Measurements from ENCODE around the gene B9D1. TPM values are rescaled to one million over a fixed set of nuclear protein-coding genes. Genes with fewer than 3 reads are reported as not detected.

The B9D1 gene
- total RNA-seq, 4 donors from 2014 or later: 3.8 to 105 (median 25.6) TPM

GRCh38 chr17:19333132-19333440 lies 29.4 kb downstream of the B9D1 start:
- TF ChIP-seq POLR2A (IDR thresholded peaks at IDR 0.05) (no peak), CTCF (IDR thresholded peaks at IDR 0.05) (no peak)
- no peaks in the 10 kb centered on the region for H3K36me3 ChIP-seq
- H3K27me3 ChIP-seq: no peaks in the 10 kb centered on the region
- H3K27ac ChIP-seq: no peak overlapping the region
- no peak for DNase-seq
- H3K9me3 ChIP-seq: no peaks in the 10 kb centered on the region
- intact Hi-C loops (cut with DNase I; ENCODE audit: low total_unique reads): no loop called here
- H3K4me1 ChIP-seq: no peaks in the 10 kb centered on the region
- no peak overlapping the region for H3K4me3 ChIP-seq

- no peaks in the 10 kb centered on the region for H3K36me3 ChIP-seq
- no peaks in the 10 kb centered on the region for H3K4me1 ChIP-seq
- no peak for DNase-seq
- no peaks in the 10 kb centered on the region for H3K27me3 ChIP-seq
- H3K4me3 ChIP-seq: no peak overlapping the region
- intact Hi-C loops (cut with DNase I; ENCODE audit: low total_unique reads): no loop called here
- TF ChIP-seq POLR2A (IDR thresholded peaks at IDR 0.05) (no peak), CTCF (IDR thresholded peaks at IDR 0.05) (no peak)
- H3K27ac ChIP-seq: peak overlapping the region in 1 of 2 donors; percentile 2
- no peaks in the 10 kb centered on the region for H3K9me3 ChIP-seq
These were observed 30.0 kb downstream of the B9D1 start for GRCh38 chr17:19332371-19333131.

GRCh38 chr17:19331543-19332245 lies 30.8 kb downstream of the B9D1 start:
- no peak for DNase-seq
- Histone ChIP-seq H3K27me3 (no peaks in the 10 kb centered on the region), H3K36me3 (no peaks in the 10 kb centered on the region), H3K27ac (peak overlapping the region; percentile 2 to 11), H3K9me3 (no peaks in the 10 kb centered on the region), H3K4me3 (no peak overlapping the region), H3K4me1 (no peaks in the 10 kb centered on the region)
- no peak for TF ChIP-seq POLR2A (IDR thresholded peaks at IDR 0.05)
- TF ChIP-seq CTCF (IDR thresholded peaks at IDR 0.05): no peak
- intact Hi-C loops (cut with DNase I; ENCODE audit: low total_unique reads): no loop called here

- DNase-seq: peak in 1 of 2 donors; percentile 16
- no peaks in the 10 kb centered on the region for H3K36me3 ChIP-seq
- intact Hi-C loops (cut with DNase I; ENCODE audit: low total_unique reads): no loop called here
These were observed 31.4 kb downstream of the B9D1 start for GRCh38 chr17:19331134-19331533.

More at GRCh38 chr17:19331134-19331533, 31.4 kb downstream of the B9D1 start:
- H3K27ac ChIP-seq: peak overlapping the region in 1 of 2 donors; percentile 34
- H3K27me3 ChIP-seq: no peaks in the 10 kb centered on the region
- H3K4me1 ChIP-seq: no peaks in the 10 kb centered on the region
- H3K4me3 ChIP-seq: no peak overlapping the region
- TF ChIP-seq CTCF (IDR thresholded peaks at IDR 0.05) (no peak), POLR2A (IDR thresholded peaks at IDR 0.05) (no peak)
- no peaks in the 10 kb centered on the region for H3K9me3 ChIP-seq

Measured in uterus (tissue), 4 donors.